ENCODE measurements around the gene ZNF74.

Gene ZNF74

DNA sequence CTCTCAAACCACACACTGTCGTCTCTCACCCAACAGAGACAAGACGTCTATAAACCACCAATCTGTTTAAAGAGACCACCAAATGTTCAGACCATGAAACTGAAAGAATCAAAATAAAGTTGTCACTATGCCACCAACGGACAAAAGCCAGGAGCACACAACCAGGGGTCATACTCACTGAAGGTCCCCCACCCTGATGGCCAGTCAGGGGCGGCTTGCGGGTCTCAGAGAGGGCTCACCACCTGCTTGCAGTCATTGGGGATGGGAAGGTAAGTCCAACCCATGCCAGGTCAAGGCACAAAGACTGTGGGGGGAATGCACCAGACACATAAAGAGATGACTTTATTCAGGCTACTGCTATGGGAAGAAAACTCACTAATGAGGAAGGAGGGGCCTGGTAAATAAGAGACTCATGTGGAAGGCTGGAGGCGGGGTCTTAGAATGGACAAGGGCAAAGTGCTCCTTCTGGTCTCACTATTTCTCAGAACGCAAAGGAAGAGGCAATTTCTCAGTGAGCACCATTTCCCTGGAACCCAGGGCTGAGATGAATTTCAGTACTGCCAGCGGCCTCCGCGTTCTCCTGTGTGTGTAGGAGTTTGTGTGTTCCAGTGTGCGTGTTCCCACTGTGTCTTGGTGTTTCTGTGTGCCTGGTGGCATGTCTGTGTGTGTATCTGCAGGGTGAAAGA, 26.3 kb downstream of the ZNF74 start:
- no peak for DNase-seq (ENCODE audit: low read depth)

- peak; percentile 48 for DNase-seq (ENCODE audit: low read depth)
Observed at GRCh38 chr22:20421507-20421874, 27.5 kb downstream of the ZNF74 start.

DNA sequence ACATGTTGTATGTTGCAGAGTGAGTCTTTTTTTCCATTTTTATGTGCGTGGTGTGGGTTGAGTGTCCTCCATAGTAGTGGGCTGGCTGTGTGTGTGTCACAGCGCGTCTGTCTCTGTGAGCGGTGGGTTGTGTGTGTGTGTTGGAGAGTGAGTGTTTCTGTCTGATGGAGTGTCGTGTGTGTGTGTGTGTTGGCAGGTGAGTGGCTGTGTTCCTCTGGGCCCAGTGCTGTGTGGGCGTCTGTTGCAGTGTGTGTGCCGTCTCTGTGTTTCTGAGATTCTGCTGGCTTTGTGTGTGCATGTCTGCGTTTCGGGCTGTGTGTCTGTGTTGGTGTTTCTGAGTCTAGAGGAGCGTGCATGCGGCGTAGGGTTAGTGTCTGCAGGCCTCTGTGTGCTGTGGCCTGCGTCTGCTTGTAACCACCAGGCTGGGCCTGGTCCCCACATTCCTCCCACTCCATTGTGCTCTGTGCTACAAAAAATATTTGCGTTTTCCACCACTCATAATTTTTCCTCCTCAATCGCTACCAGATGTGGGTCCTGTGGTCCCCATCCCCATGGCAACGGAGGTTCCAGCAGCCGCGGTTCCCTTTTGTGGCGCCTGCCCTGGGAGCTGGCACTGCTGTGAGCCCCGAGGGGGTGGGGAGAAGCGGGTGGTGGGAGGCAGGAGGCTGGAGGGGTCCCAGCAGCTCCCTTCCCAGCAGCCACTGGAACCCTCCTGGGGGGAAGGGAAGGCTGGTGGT, 28.5 kb downstream of the ZNF74 start:
- no peak for DNase-seq (ENCODE audit: low read depth)

DNA sequence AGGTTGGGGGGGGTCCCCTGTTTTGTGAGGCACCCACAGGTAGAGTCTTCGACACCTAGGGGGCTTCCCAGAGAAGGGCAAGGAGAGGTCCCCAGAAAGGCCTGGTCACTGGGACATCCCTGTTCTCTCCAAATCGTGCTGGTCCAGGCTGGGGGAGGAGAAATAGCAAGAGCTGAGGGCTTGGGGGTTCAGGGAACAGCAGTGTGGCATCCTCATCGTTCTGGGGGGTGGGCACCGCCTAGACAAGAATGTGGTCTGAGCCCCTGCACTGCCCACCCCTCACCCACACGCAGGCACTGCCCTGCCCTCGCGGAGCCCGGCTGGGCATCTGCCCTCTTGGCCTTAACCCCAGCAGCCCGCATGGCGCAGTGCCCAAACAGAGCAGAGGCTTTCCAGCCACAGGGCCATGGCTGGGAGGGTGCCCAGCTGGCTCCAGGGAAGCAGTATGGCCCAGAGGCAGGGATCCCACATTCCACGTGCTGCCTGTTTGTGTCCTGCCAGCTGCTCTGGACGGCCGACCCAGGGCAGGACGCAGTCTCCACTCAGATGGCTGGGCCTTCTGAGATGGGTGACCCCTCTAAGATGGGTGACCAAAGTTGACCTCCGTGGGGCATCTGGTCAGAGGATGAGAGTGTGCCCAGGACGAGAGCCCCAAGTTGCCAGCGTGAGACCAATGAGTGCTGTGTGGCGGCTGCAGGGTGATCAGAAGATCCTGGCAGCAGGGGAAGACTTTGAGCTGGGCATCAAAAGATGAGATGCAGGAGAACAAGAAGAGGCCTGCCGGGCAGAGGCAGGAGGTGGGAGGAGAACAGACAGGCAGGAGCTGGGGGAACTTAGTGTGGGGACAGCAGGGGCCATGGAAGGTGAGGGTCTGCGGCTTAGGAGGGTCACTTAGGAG, 29.3 kb downstream of the ZNF74 start:
- no peak for DNase-seq (ENCODE audit: low read depth)

DNA sequence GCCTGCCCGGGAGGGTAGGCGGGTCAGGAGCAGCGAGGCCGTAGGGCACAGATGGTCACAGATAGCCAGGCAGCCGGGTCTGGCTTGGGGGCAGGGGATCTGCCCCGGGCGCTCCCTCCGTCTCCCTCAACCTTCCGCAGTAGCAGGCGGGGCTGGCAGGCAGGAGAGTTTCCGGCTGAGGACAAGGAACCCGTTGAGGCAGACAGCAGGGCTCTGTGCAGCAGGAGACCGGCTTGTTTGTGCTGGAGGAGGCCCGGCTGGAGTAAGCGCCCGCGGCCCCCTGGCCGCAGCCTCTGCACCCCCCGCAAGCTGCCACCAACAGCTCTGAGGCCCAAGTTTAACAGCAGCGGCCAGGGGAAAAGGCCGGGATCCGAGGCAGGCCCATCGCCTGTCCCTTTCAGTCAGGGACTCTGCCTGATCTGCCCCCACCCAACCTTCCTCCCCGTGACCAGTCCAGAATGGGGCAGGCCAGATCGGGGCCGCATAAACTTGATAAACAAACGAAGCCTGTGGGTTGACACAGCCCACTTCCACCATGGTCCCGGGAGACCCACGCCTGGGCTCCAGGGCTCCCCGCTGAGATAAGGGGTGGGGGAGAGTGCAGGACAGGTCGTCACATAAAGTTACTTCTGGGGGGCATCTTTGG, 30.1 kb downstream of the ZNF74 start:
- DNase-seq (ENCODE audit: low read depth): no peak

- DNase-seq (ENCODE audit: low read depth): no peak
Observed at GRCh38 chr22:20424568-20424931, 30.6 kb downstream of the ZNF74 start.

- no peak for DNase-seq (ENCODE audit: low read depth)
Observed at GRCh38 chr22:20424932-20425565, 31.1 kb downstream of the ZNF74 start.

GRCh38 chr22:20425566-20426258, 31.8 kb downstream of the ZNF74 start:
- DNase-seq (ENCODE audit: low read depth): no peak

DNA sequence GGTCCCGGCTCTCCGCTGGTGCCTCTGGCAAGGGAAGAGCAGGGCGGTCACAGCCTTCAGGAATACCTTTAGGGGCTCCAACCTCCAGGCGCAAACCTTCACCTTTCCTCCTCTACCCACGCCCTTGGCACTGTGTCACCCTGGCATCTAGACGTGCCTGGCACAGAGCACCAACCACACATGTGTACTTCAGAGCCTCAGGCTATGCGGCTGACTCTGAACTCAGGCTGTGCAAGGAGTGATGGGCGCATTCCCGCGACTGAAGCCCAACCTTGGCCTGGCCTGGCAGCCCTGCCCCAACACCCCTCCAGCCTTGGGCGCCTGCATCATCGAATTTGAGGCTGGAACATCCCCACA, 32.3 kb downstream of the ZNF74 start:
- no peak for DNase-seq (ENCODE audit: low read depth)

GRCh38 chr22:20427104-20427944, 33.4 kb downstream of the ZNF74 start:
- no peak for DNase-seq (ENCODE audit: low read depth)

- DNase-seq (ENCODE audit: low read depth): no peak
Observed at GRCh38 chr22:20427945-20428417, 34.0 kb downstream of the ZNF74 start.

DNA sequence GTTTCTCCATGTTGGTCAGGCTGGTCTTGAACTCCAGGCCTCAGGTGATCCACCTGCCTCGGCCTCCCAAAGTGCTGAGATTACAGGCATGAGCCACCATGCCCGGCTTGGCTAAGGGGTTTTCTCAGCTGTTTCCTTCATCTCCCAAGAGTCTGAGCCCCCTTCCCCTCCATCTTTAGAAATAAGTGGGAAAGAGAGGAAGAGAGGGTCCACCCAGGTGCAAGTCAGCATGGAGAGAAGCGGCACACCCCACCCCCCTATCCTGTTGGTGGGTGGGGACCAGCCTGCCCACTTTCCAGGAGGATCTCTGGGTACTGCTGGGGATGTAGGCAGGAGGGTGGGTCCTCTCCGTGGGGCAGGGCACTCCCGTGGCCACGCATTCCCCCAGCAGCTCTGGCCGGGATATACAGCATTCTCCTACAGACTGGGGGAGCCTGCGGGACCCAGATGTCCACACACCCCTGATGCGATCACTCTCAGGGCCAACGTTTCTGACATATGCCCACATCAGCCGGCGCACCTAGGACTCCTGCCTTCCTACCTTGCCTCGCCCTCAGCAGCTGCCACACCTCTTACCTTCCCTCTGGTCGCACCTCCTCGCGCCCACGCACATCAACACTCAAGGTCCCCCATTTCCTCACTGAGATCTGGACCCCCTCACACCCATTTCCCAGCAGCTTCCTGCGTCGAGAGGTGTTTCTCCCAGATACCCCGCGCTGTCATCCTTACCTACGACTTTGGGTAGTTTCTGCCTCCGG, 34.7 kb downstream of the ZNF74 start:
- no peak for DNase-seq (ENCODE audit: low read depth)

- no peak for DNase-seq (ENCODE audit: low read depth)
Observed at GRCh38 chr22:20429254-20430100, 35.5 kb downstream of the ZNF74 start.

DNA sequence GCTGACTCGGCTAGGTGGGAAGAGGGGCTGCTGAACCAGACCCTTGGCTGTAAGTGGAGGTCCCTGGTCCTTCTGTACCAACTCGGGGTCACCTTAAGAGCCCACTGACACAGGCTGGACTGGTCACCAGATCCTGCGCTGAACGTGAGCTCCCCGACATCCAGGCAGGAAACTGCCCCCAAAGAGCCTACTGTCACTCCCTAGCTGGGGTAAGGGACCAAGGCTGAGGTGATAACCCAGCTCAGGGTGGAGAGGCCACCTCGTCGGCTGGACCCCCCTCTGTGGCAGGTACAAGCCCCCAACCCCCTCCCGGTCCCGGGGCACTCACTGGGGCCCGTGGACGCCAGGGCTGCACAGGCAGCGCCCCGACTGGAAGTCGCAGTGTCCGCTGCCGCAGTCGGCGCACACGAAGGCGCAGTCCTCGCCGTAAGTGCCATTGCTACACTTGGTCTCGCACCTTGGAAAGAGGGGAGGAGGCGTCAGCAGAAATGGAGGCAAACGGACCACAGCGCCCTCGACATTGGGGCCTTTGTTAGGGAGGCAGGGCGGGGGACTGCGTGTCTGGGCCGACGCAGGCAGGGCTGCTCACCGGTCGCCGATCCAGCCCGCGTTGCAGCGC, 36.3 kb downstream of the ZNF74 start:
- DNase-seq (ENCODE audit: low read depth): no peak

DNA sequence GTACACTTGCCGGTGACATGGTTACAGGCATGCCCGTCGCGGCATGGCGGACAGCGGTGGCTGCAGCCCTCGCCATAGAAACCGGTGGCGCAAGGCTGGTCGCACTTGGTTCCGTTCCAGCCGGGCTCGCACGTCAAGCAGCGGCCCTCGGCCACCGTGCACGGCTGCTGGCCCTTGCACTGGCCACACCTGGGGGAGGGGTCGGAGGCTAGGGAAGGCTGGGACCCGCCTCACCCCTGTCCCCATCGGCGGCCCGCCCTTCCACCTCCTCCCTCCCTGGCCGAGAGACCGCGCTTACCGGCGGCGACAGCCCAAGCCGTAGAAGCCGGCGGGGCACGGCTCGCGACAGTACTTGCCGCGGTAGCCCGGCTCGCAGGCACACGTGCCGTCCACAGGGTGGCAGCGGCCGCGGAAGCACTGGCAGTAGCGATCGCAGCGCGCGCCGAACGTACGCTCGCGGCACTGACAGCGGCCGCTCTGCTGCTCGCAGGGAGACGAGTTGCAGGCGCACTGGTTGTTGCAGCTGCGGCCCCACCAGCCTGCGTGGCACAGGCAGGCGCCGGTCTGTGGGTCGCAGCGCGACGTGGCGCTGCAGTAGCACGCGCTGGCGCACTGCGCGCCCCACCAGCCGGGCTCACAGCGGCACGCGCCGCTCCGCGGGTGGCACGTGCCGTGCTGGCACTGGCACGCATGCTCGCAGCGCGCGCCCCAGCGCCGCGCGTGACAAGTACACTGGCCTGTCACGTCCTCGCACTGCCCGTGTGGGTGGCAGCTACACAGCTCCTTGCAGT, 37.0 kb downstream of the ZNF74 start:
- DNase-seq (ENCODE audit: low read depth): peak; percentile 55

- no peak for DNase-seq (ENCODE audit: low read depth)
Observed at GRCh38 chr22:20431511-20432192, 37.7 kb downstream of the ZNF74 start.

- no peak for DNase-seq (ENCODE audit: low read depth)
Observed at GRCh38 chr22:20432244-20432686, 38.3 kb downstream of the ZNF74 start.

All from amniotic epithelial cell (primary cell).